ENCODE measurements around the gene FANCC.

DNA sequence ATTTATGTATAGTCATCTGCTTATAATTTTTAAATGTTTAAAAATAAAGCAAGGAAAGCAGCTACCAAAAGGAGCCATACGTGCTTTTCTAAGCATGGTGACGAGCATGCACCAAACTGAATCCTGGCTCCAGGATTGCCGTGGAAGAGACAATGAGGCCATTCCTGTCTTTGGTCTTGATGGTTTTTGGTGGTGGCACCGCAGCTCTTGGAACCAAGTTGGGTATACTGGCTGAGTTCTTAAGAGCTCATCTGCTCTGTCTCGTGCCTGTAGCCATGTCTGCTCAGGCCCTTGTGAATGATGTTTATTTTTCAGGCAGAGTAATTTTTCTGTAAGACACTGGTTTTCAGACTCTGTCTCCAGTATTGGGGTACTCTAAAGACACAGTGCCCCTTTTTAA is 246.1 kb downstream of the FANCC start:
- TF ChIP-seq ZNF384 (IDR thresholded peaks at IDR 0.05) = no peak
- TF ChIP-seq NFRKB (IDR thresholded peaks at IDR 0.05) = no peak
- TF ChIP-seq SP1 (IDR thresholded peaks at IDR 0.05) = no peak
- no peak for TF ChIP-seq CTBP1 (IDR thresholded peaks at IDR 0.05; ENCODE audit: borderline replicate concordance)

Data from HEK293T (cell line).